Breast epithelium (tissue), 3 donors: ENCODE data around the gene LBX2.

ENCODE experiments used
- POLR2A ChIP-seq: fragments of 450-650 bp; IDR thresholded peaks from one replicate; pipeline ENCODE4 v1.6.1; 2016; ENCODE audit warnings: antibody characterized with exemption, mild to moderate bottlenecking, moderate library complexity
- POLR2AphosphoS5 ChIP-seq, 3 donors: sonication (generic); formaldehyde crosslinking; IDR thresholded peaks; one replicate each; pipeline ENCODE4 v1.6.1; 2017; ENCODE audit warnings: antibody characterized with exemption in 3 of 3
- TF ChIP-seq, protein P1 (sequence below), 3 donors: fragments of 450-650 bp; IDR thresholded peaks; one replicate each; pipeline ENCODE4 v1.5.1; 2016 to 2017; ENCODE audit warnings: antibody characterized with exemption in 3 of 3, mild to moderate bottlenecking in 3 of 3, moderate library complexity in 3 of 3

DNA sequence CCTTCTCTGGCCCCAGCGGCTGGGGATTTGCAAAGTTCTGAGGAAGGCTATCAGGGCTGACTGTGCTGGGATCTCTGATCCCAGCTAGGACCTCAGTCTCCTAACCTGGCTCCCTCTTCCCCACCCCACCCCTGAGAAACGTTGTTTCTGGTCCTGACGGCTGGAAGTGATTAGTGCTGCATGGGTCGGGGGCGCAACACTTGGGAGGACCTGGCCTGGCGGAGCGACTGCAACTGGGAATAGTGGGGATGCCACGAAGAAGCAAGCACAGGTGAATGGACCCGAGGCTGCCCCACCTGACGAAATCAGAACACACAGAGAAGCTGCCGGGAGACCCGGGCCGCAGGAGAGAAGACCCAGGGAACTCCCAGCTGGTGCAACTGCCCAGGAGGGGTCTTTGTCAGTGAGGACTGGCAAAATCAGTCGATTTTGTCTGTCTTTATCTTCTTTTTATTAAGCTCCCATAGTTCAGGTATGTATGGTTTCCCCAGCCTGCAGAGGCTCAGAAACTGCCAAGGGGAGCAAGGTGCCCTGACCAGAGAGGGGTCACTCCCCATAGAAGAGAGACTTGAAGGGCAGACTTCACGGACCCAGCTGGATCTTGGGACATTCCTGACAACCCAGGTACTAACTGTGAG lies 656 bp upstream of the LBX2 start:
- TF ChIP-seq, protein P1, sequence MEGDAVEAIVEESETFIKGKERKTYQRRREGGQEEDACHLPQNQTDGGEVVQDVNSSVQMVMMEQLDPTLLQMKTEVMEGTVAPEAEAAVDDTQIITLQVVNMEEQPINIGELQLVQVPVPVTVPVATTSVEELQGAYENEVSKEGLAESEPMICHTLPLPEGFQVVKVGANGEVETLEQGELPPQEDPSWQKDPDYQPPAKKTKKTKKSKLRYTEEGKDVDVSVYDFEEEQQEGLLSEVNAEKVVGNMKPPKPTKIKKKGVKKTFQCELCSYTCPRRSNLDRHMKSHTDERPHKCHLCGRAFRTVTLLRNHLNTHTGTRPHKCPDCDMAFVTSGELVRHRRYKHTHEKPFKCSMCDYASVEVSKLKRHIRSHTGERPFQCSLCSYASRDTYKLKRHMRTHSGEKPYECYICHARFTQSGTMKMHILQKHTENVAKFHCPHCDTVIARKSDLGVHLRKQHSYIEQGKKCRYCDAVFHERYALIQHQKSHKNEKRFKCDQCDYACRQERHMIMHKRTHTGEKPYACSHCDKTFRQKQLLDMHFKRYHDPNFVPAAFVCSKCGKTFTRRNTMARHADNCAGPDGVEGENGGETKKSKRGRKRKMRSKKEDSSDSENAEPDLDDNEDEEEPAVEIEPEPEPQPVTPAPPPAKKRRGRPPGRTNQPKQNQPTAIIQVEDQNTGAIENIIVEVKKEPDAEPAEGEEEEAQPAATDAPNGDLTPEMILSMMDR (IDR thresholded peaks at IDR 0.05), result no peak
- TF ChIP-seq POLR2AphosphoS5 (IDR thresholded peaks at IDR 0.05), result no peak
- TF ChIP-seq POLR2A, result no peak
